Muscle layer of duodenum (tissue), 2 donors: Measurements from ENCODE around the gene SRRM1.
"Not testable (repeated sequence)": the region's sequence is repeated elsewhere in the genome, so short reads cannot be mapped to it uniquely, and the experiment has no call there.

Experiments
- H3K27ac ChIP-seq: one replicate; pipeline ENCODE4 v1.7.0; 2013; ENCODE audit warnings: mild to moderate bottlenecking, low read length
- H3K27me3 ChIP-seq: one replicate; pipeline ENCODE4 v1.7.0; 2013; ENCODE audit warnings: low read depth, mild to moderate bottlenecking, control low read depth, low read length
- H3K36me3 ChIP-seq, 2 donors: one replicate each; pipeline ENCODE4 v1.7.0; 2013; ENCODE audit warnings: low read length in 2 of 2, control low read depth in 1 of 2, mild to moderate bottlenecking in 1 of 2; ENCODE audit not compliant: insufficient read depth in 2 of 2, control insufficient read depth in 1 of 2
- H3K4me1 ChIP-seq, 2 donors: one replicate each; pipeline ENCODE4 v1.7.0; 2013; ENCODE audit warnings: low read length in 2 of 2, mild to moderate bottlenecking in 2 of 2, control low read depth in 1 of 2, moderate library complexity in 1 of 2; ENCODE audit not compliant: insufficient read depth in 2 of 2, control insufficient read depth in 1 of 2
- H3K4me3 ChIP-seq, 2 donors: one replicate each; pipeline ENCODE4 v1.7.0; 2013; ENCODE audit warnings: low read length in 2 of 2, low read depth in 1 of 2, mild to moderate bottlenecking in 1 of 2
- H3K9me3 ChIP-seq, 2 donors: one replicate each; pipeline ENCODE4 v1.7.0; 2013; ENCODE audit warnings: low read length in 2 of 2, control low read depth in 1 of 2, mild to moderate bottlenecking in 1 of 2; ENCODE audit not compliant: control insufficient read depth in 1 of 2
- donor health status: healthy.

Gene SRRM1

DNA sequence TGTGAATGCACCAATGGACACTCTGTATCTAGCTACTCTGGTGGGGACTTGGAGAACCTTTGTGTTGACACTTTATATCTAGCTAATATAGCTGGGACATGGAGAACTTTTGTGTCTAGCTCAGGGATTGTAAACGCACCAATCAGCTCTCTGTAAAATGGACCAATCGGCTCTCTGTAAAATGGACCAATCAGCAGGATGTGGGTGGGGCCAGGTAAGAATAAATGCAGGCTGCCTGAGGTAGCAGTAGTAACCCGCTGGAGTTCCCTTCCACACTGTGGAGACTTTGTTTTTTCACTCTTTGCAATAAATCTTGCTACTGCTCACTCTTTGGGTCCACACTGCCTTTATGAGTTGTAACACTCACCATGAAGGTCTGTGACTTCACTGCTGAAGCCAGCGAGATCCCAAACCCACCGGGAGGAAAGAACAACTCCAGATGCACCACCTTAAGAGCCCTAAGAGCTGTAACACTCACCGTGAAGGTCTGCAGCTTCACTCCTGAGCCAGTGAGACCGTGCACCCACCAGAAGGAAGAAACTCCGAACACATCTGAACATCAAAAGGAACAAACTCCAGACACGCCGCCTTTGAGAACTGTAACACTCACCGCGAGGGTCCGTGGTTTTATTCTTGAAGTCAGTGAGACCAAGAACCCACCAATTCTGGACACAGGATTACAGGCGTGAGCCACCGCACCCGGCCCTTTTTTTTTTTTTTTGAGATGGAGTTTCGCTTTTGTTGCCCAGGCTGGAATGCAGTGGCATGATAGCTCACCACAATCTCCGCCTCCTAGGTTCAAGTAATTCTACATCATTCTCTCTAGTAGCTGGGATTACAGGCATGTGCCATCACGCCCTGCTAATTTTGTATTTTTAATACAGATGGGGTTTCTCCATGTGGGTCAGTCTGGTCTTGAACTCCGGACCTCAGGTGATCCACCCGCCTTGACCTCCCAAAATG lies 79.3 kb downstream of the SRRM1 start:
- H3K4me1 ChIP-seq, H3K4me3 ChIP-seq, H3K27ac ChIP-seq, H3K9me3 ChIP-seq, H3K27me3 ChIP-seq, H3K36me3 ChIP-seq: not testable (repeated sequence)
